Esophagus muscularis mucosa (tissue), 3 donors: ENCODE results near the gene FCHSD1.

ENCODE experiments used
- CTCF ChIP-seq, 3 experiments: fragments of 200-600 bp in 2 of 3; fragments of 450-650 bp in 1 of 3; sonication (generic) in 2 of 3; IDR thresholded peaks; one replicate each; pipeline ENCODE4 v1.5.1; 2017 to 2019; ENCODE audit warnings: antibody characterized with exemption in 3 of 3, mild to moderate bottlenecking in 2 of 3, moderate library complexity in 1 of 3
- POLR2AphosphoS5 ChIP-seq, 2 donors: sonication (generic); formaldehyde crosslinking; IDR thresholded peaks; one replicate each; pipeline ENCODE4 v1.6.1; 2017; ENCODE audit warnings: antibody characterized with exemption in 2 of 2

GRCh38 chr5:141692919-141693725, 41.9 kb upstream of the FCHSD1 start:
- TF ChIP-seq CTCF (IDR thresholded peaks at IDR 0.05) (no peak), POLR2AphosphoS5 (IDR thresholded peaks at IDR 0.05) (no peak)
